Activated naive CD4-positive, alpha-beta T cell treated with anti-CD3 and anti-CD28 coated beads, Interleukin-2, amount 50 U/mL, for 24 hours (primary cell): ENCODE measurements around the gene GLIPR2.
"Not testable (repeated sequence)": the region's sequence is repeated elsewhere in the genome, so short reads cannot be mapped to it uniquely, and the experiment has no call there.

ENCODE experiments used
- H3K27ac Mint-ChIP-seq: one replicate; pipeline ENCODE4 v1.8.0; 2021; ENCODE audit warnings: mild to moderate bottlenecking, mixed read lengths
- H3K27me3 Mint-ChIP-seq: one replicate; pipeline ENCODE4 v1.8.0; 2021; ENCODE audit warnings: mixed read lengths
- H3K36me3 Mint-ChIP-seq: one replicate; pipeline ENCODE4 v1.8.0; 2021; ENCODE audit warnings: mixed read lengths
- H3K4me1 Mint-ChIP-seq: one replicate; pipeline ENCODE4 v1.8.0; 2021; ENCODE audit warnings: mixed read lengths
- H3K4me3 Mint-ChIP-seq: one replicate; pipeline ENCODE4 v1.8.0; 2021; ENCODE audit warnings: mild to moderate bottlenecking, mixed read lengths
- H3K9me3 Mint-ChIP-seq: one replicate; pipeline ENCODE4 v1.8.0; 2021; ENCODE audit warnings: mixed read lengths

Gene GLIPR2

GRCh38 chr9:36163049-36163785 is 26.7 kb downstream of the GLIPR2 start:
- Mint-ChIP-seq H3K4me1 (peaks cover 8% of the 10 kb centered on the region), H3K9me3 (no peaks in the 10 kb centered on the region), H3K4me3 (no peak overlapping the region), H3K27ac (no peak overlapping the region), H3K36me3 (no peaks in the 10 kb centered on the region), H3K27me3 (no peaks in the 10 kb centered on the region)

- Mint-ChIP-seq H3K4me3 (no peak overlapping the region), H3K4me1 (peaks cover 4% of the 10 kb centered on the region), H3K27me3 (no peaks in the 10 kb centered on the region), H3K36me3 (no peaks in the 10 kb centered on the region), H3K27ac (no peak overlapping the region), H3K9me3 (no peaks in the 10 kb centered on the region)
These were observed 27.2 kb downstream of the GLIPR2 start for GRCh38 chr9:36163786-36164170.

DNA sequence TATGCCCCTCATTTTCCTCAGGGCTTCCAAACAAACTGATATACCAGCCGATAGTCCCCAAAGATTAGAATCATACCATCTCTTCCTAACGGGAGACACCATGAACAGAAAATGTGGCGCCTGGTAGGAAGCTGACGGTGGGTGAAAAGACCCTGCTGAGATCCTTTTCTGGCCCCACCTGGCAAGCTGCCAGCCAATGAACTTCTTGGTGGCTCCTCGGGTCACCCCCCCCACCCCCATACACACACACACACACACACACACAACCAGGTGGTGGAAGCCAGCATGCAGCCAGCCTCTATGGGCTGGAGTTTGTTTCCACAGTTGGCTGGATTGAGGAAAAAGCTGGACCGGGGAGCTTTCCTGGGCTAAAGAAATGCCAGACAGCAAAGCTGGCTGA is 27.8 kb downstream of the GLIPR2 start:
- no peak overlapping the region for H3K4me3 Mint-ChIP-seq
- H3K36me3 Mint-ChIP-seq: no peaks in the 10 kb centered on the region
- H3K27ac Mint-ChIP-seq: no peak overlapping the region
- no peaks in the 10 kb centered on the region for H3K9me3 Mint-ChIP-seq
- H3K27me3 Mint-ChIP-seq: no peaks in the 10 kb centered on the region
- peaks cover 4% of the 10 kb centered on the region for H3K4me1 Mint-ChIP-seq

DNA sequence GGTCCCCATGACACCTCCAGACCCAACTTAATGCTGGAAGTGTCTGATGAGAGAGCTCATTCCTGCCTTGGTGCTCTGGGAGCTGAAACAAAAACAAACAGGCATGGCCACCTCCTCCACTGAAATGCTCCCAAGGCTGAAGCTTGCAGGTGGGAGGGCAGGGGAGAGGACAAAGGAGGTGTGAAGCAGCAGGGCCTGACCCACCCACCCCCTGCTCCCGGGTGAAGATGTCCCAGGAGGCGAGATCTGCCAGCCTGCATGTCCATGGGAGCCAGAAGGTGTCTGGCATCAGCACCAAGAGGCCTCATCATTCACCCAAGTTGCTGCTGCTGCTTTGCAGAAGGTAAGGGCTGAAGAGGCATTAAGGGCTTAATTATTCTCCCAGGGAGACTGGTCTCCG is 28.5 kb downstream of the GLIPR2 start:
- Mint-ChIP-seq H3K4me1 (peaks cover 4% of the 10 kb centered on the region), H3K27me3 (no peaks in the 10 kb centered on the region), H3K4me3 (no peak overlapping the region), H3K36me3 (no peaks in the 10 kb centered on the region), H3K9me3 (no peaks in the 10 kb centered on the region), H3K27ac (no peak overlapping the region)

DNA sequence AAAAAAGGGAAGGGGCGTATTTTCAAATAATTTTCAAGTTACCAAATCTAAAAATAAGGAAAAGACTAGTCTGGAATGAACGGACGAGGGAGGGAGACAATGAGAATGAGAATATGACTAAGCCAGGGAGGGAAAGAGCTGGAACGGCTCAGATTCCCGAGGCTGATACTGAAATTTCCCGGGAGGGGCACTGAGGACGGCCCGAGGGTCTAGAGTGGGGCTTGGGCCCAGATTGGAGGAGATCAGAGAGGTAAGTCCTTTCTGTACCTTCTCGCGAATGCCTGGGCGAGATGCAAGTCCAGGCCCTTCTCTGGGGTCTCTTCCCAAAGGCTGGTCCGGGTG is 29.3 kb downstream of the GLIPR2 start:
- no peaks in the 10 kb centered on the region for H3K9me3 Mint-ChIP-seq
- H3K27me3 Mint-ChIP-seq: no peaks in the 10 kb centered on the region
- no peak overlapping the region for H3K27ac Mint-ChIP-seq
- no peaks in the 10 kb centered on the region for H3K36me3 Mint-ChIP-seq
- peaks cover 4% of the 10 kb centered on the region for H3K4me1 Mint-ChIP-seq
- peak overlapping the region; percentile 19 for H3K4me3 Mint-ChIP-seq

GRCh38 chr9:36166168-36166927 is 29.8 kb downstream of the GLIPR2 start:
- Mint-ChIP-seq H3K4me3 (peak overlapping the region; percentile 58), H3K4me1 (peaks cover 4% of the 10 kb centered on the region), H3K9me3 (no peaks in the 10 kb centered on the region), H3K27ac (no peak overlapping the region), H3K36me3 (no peaks in the 10 kb centered on the region), H3K27me3 (no peaks in the 10 kb centered on the region)

DNA sequence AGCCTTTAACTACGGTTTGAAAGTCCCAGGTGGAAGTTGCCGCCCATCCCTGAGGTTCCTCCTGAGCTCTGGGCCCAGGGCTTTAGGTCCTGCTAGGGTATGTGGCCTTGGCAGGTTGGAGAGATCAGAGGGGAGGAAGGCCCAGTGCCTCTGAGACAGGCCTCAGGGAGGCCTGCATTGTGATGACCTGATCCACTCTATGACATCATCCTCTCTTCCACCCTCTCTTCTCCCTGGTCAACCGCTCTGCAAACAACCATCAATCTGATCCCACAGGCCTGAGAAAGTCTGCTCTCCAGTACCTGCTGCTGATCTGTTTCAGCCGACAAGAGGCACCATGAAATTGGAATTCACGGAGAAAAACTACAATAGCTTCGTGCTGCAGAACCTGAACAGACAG is 32.6 kb downstream of the GLIPR2 start, which contains the start of gene CCIN:
Gene CCIN (plus strand): TSS at position 223 of the 400 bp plus-strand sequence. CDS start 115 bp downstream, at position 338.
- Mint-ChIP-seq H3K4me1 (peaks cover 4% of the 10 kb centered on the region), H3K9me3 (no peaks in the 10 kb centered on the region), H3K4me3 (no peak within 1 kb of the TSS), H3K27ac (no peak within 1 kb of the TSS), H3K36me3 (no peaks in the 10 kb centered on the region), H3K27me3 (no peaks in the 10 kb centered on the region)

DNA sequence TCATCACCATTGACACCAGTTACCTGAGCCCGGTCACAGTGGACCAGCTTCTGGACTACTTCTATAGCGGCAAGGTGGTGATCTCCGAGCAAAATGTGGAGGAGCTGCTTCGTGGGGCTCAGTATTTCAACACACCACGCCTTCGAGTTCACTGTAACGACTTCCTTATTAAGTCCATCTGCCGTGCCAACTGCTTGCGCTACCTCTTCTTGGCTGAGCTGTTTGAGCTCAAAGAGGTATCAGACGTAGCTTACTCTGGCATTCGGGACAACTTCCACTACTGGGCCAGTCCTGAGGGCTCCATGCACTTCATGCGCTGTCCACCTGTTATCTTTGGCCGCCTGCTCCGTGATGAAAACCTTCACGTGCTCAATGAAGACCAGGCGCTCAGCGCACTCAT is 33.2 kb downstream of the GLIPR2 start:
- peaks cover 4% of the 10 kb centered on the region for H3K4me1 Mint-ChIP-seq
- no peaks in the 10 kb centered on the region for H3K9me3 Mint-ChIP-seq
- no peak overlapping the region for H3K4me3 Mint-ChIP-seq
- H3K27ac Mint-ChIP-seq: no peak overlapping the region
- H3K27me3 Mint-ChIP-seq: no peaks in the 10 kb centered on the region
- H3K36me3 Mint-ChIP-seq: no peaks in the 10 kb centered on the region

GRCh38 chr9:36170531-36170930 is 34.0 kb downstream of the GLIPR2 start:
- Mint-ChIP-seq H3K36me3 (no peaks in the 10 kb centered on the region), H3K4me1 (peaks cover 4% of the 10 kb centered on the region), H3K9me3 (no peaks in the 10 kb centered on the region), H3K27me3 (no peaks in the 10 kb centered on the region), H3K4me3 (no peak overlapping the region), H3K27ac (no peak overlapping the region)

DNA sequence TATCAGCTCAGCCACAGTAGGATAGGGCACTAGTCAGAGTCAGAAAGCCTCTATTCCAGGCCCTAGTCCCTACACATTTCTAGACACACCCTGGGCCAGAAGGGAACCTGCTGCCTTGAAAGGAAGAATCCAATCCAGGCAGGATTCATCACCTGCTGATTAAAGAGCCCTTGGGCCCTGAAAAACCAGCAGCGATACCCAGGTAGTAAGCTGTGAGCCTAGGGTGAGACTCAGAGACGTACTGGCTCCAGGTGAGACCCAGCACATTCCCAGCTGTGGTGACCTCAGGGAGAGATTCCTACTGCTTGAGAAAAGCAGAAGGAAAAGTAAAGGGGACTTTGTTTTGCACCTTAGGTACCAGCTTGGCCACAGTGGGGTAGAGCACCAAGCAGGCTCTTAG is 37.3 kb downstream of the GLIPR2 start:
- no peaks in the 10 kb centered on the region for H3K4me1 Mint-ChIP-seq
- H3K9me3 Mint-ChIP-seq: no peaks in the 10 kb centered on the region

GRCh38 chr9:36174271-36174670 is 37.7 kb downstream of the GLIPR2 start:
- H3K27me3 Mint-ChIP-seq: no peaks in the 10 kb centered on the region
- H3K27ac Mint-ChIP-seq: no peak overlapping the region
- no peak overlapping the region for H3K4me3 Mint-ChIP-seq
- no peaks in the 10 kb centered on the region for H3K36me3 Mint-ChIP-seq
- no peaks in the 10 kb centered on the region for H3K4me1 Mint-ChIP-seq
- no peaks in the 10 kb centered on the region for H3K9me3 Mint-ChIP-seq

More for the DNA sequence above, 37.3 kb downstream of the GLIPR2 start:
- H3K4me3 Mint-ChIP-seq: no peak overlapping the region
- no peak overlapping the region for H3K27ac Mint-ChIP-seq
- H3K27me3 Mint-ChIP-seq: no peaks in the 10 kb centered on the region
- H3K36me3 Mint-ChIP-seq: no peaks in the 10 kb centered on the region

DNA sequence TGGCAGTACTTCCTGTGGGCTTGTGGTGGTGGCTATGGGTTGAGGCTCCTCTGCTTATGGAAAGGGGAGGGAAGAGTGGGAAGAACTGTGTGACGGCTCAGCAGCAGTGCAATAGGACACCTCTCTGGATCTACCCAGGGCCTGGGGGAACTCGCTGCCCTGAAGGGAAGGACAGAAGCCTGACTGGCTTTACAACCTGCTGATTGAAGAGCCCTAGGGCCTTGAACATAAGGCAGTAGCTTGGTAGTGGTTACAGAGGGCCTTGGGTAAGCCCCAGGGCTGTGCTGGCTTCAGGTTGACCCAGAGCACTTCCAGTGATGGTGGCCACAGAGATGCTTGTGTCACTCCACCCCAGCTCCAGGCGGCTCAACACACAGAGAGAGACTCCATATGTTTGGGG is 38.2 kb downstream of the GLIPR2 start:
- Mint-ChIP-seq H3K9me3 (no peaks in the 10 kb centered on the region), H3K27me3 (no peaks in the 10 kb centered on the region), H3K36me3 (no peaks in the 10 kb centered on the region), H3K27ac (no peak overlapping the region), H3K4me3 (no peak overlapping the region), H3K4me1 (no peaks in the 10 kb centered on the region)

GRCh38 chr9:36175209-36175608 is 38.7 kb downstream of the GLIPR2 start:
- H3K9me3 Mint-ChIP-seq, H3K4me3 Mint-ChIP-seq, H3K36me3 Mint-ChIP-seq, H3K27me3 Mint-ChIP-seq, H3K4me1 Mint-ChIP-seq, H3K27ac Mint-ChIP-seq: not testable (repeated sequence)

GRCh38 chr9:36176496-36176895 is 40.0 kb downstream of the GLIPR2 start:
- not testable (repeated sequence) for H3K36me3 Mint-ChIP-seq, H3K4me3 Mint-ChIP-seq, H3K4me1 Mint-ChIP-seq, H3K27me3 Mint-ChIP-seq, H3K27ac Mint-ChIP-seq, H3K9me3 Mint-ChIP-seq

- Mint-ChIP-seq H3K27me3 (no peaks in the 10 kb centered on the region), H3K36me3 (no peaks in the 10 kb centered on the region), H3K9me3 (no peaks in the 10 kb centered on the region), H3K27ac (no peak overlapping the region), H3K4me3 (no peak overlapping the region), H3K4me1 (no peaks in the 10 kb centered on the region)
These were observed 41.0 kb downstream of the GLIPR2 start for GRCh38 chr9:36177571-36177970.

DNA sequence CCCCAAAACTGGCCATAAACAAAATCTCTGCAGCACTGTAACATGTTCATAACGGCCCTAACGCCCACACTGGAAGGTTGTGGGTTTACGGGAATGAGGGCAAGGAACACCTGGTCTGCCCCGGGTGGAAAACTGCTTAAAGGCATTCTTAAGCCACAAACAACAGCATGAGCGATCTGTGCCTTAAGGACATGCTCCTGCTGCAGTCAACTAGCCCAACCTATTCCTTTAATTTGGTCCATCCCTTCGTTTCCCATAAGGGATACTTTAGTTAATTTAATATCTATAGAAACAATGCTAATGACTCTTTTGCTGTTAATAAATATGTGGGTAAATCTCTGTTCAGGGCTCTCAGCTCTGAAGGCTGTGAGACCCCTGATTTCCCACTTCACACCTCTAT is 43.7 kb downstream of the GLIPR2 start:
- H3K4me1 Mint-ChIP-seq, H3K9me3 Mint-ChIP-seq, H3K4me3 Mint-ChIP-seq, H3K27ac Mint-ChIP-seq, H3K36me3 Mint-ChIP-seq, H3K27me3 Mint-ChIP-seq: not testable (repeated sequence)
